GM21737 (cell line): Measurements from ENCODE around the gene BRMS1.
"Not testable (repeated sequence)": the region's sequence is repeated elsewhere in the genome, so short reads cannot be mapped to it uniquely, and the experiment has no call there.

Source experiments
- ATAC-seq: cut with Tn5 transposase; IDR thresholded peaks from one replicate; pipeline ENCODE4 v1.9.1; 2021; ENCODE audit warnings: mild to moderate bottlenecking, moderate library complexity; ENCODE audit not compliant: unreplicated experiment

Gene BRMS1

GRCh38 chr11:66363805-66364535 lies 19.1 kb upstream of the BRMS1 start:
- ATAC-seq = no peak

GRCh38 chr11:66363187-66363601 lies 18.3 kb upstream of the BRMS1 start:
- no peak for ATAC-seq

GRCh38 chr11:66362481-66363147 lies 17.7 kb upstream of the BRMS1 start:
- no peak for ATAC-seq

GRCh38 chr11:66361502-66361941 lies 16.6 kb upstream of the BRMS1 start:
- no peak for ATAC-seq

GRCh38 chr11:66360406-66361073 lies 15.6 kb upstream of the BRMS1 start:
- ATAC-seq = no peak

GRCh38 chr11:66359662-66360087 lies 14.8 kb upstream of the BRMS1 start:
- ATAC-seq = no peak

- not testable (repeated sequence) for ATAC-seq
These were observed 5.8 kb upstream of the BRMS1 start for GRCh38 chr11:66350560-66351235.

- no peak for ATAC-seq
These were observed 4.1 kb upstream of the BRMS1 start for GRCh38 chr11:66349084-66349386.

GRCh38 chr11:66347425-66348276 lies 2.7 kb upstream of the BRMS1 start, which contains the start of gene B4GAT1:
B4GAT1 (minus strand) TSS chr11:66347629; CDS start chr11:66347545, 84 bp downstream.
- ATAC-seq = no peak

GRCh38 chr11:66346476-66347424 lies 1.8 kb upstream of the BRMS1 start:
- ATAC-seq = no peak

- ATAC-seq = no peak
These were observed 379 bp upstream of the BRMS1 start for GRCh38 chr11:66345316-66345649.

GRCh38 chr11:66343176-66343575 lies 1.7 kb downstream of the BRMS1 start:
- ATAC-seq = no peak

- ATAC-seq = no peak
These were observed 3.3 kb downstream of the BRMS1 start for GRCh38 chr11:66341502-66342126.

- no peak for ATAC-seq
These were observed 4.1 kb downstream of the BRMS1 start for GRCh38 chr11:66340596-66341501.

- no peak for ATAC-seq
These were observed 5.0 kb downstream of the BRMS1 start for GRCh38 chr11:66339686-66340483.

GRCh38 chr11:66339162-66339675 lies 5.7 kb downstream of the BRMS1 start:
- no peak for ATAC-seq
